AG09319 (cell line): Measurements from ENCODE around the gene TBX2.
"Not testable (repeated sequence)": the region's sequence is repeated elsewhere in the genome, so short reads cannot be mapped to it uniquely, and the experiment has no call there.

Experiments used
- DNase-seq: peaks from one replicate; pipeline ENCODE4 v3.0.0-alpha.2; 2010; ENCODE audit warnings: low read depth; ENCODE audit errors: extremely low read depth
- TF ChIP-seq, protein P1 (sequence below): IDR thresholded peaks from 2 replicates; pipeline ENCODE4 v1.5.1; 2011; ENCODE audit warnings: low read depth, mild to moderate bottlenecking, inconsistent platforms, low read length, moderate library complexity

Gene TBX2

DNA sequence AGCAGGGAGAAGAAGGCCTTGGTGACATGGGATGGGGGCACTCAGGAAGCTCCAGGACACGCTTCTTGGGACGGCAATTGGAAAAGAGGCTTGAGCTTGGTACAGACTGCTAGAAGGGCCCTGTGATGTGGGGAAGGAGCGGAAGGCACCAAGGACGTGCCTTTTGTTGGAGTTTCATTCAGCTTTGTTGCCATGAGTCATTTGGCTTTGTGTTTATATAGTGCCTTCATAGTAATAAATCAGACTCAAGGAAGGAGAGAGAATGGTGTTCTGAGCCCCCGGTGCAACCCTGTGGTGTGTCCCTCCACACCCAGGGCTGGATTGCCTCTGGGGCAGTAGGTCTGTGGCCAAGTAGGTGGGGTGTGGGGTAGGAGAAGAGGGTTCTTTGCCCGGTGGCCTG, 45.2 kb downstream of the TBX2 start:
- no peak for DNase-seq
- TF ChIP-seq, protein P1, sequence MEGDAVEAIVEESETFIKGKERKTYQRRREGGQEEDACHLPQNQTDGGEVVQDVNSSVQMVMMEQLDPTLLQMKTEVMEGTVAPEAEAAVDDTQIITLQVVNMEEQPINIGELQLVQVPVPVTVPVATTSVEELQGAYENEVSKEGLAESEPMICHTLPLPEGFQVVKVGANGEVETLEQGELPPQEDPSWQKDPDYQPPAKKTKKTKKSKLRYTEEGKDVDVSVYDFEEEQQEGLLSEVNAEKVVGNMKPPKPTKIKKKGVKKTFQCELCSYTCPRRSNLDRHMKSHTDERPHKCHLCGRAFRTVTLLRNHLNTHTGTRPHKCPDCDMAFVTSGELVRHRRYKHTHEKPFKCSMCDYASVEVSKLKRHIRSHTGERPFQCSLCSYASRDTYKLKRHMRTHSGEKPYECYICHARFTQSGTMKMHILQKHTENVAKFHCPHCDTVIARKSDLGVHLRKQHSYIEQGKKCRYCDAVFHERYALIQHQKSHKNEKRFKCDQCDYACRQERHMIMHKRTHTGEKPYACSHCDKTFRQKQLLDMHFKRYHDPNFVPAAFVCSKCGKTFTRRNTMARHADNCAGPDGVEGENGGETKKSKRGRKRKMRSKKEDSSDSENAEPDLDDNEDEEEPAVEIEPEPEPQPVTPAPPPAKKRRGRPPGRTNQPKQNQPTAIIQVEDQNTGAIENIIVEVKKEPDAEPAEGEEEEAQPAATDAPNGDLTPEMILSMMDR = no peak

DNA sequence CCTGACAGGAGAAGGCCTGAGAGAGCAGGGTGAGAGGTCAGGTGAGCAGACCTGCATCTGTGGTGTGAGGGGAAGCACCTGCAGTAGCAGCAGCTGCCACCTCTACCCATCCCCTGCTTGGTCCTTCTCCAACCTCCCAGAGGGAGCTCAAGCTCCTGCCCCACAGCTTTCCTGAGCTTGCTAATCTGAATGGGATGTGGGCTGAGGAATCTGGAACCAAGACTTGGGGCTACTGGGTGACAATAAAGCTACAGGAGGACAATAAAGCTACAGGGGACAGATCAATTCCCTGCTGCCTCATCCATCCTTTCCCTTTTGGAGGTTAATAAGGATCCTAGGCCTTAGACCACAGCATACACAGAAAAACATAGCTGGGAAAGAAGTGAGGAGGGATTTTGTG, 47.7 kb downstream of the TBX2 start:
- TF ChIP-seq, protein P1 = no peak
- DNase-seq = no peak

DNA sequence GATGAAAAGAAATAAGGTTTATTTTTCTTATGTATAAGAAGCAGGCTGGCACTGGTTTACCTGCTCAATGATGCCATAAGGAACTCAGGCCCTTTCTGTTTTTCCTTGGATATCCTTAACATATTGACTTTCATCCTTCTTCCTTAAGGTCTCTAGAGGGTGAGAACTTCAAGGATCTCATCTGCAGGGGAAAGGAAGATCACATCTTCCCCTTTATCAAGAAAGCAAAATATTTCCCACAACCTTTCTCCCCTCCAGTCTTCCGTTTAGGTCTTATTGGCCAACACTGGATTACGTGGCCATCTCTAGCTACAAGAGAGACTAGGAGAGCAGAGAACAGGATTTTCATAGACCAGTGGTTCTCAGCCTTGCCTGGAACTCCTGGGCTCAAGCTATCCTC, 48.4 kb downstream of the TBX2 start:
- TF ChIP-seq, protein P1 = no peak
- no peak for DNase-seq

DNA sequence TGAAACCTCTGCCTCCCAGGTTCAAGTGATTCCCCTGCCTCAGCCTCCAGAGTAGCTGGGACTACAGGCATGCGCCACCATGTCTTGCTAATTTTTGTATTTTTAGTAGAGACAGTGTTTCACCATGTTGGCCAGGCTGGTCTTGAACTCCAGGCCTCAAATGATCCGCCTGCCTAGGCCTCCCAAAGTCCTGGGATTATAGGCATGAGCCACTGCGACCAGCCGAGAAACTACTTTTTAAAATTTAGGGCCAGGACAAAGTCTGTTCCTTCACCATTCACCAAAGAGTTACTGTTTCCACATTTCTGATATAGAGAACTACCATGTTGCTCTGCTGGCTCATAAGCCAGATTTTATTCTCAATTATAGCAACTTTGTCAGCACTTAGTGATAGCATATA, 49.5 kb downstream of the TBX2 start:
- not testable (repeated sequence) for DNase-seq

DNA sequence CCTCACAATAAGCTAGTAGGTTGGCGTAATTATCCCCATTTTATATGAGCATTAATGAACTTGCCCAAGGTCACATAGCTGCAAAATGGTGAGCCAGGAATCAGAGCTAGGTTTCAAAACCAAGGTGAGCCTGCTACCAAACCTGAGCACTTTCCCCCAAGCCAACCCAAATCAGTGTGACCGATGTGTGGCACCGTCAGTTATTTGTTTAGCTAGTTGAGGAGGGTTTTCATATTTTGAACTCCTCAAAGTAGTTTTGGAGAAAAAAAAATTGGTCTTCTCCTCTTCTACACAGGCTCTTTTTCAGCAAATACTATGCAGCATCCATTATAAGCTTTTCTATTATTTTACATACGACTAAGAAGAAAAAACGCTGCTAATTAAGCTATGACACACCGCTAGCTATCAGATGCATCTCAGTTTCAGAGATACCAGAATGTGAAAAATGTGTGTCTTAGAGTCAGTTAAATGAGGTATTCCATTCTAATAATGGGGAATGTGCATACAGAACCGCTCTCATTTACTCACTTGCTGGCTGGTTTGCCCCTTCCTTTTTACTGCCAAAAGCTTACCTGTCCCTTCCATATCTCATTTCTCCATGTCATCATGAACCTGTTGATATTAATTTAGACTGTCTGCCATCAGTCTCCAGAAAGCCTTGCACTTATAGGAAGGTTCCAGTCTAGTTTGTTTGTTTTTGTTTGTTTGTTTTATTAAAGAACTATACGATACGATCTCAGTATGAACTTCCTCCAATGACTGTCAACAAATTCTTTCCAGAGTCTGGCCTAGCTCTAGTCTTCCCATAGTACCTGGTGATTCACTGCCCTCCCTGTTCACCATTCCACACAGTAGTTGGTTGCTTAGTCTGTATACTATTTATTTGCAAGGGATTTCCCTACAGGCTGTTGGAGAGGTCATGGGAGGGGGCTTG, 50.3 kb downstream of the TBX2 start:
- TF ChIP-seq, protein P1 = no peak
- DNase-seq = no peak

DNA sequence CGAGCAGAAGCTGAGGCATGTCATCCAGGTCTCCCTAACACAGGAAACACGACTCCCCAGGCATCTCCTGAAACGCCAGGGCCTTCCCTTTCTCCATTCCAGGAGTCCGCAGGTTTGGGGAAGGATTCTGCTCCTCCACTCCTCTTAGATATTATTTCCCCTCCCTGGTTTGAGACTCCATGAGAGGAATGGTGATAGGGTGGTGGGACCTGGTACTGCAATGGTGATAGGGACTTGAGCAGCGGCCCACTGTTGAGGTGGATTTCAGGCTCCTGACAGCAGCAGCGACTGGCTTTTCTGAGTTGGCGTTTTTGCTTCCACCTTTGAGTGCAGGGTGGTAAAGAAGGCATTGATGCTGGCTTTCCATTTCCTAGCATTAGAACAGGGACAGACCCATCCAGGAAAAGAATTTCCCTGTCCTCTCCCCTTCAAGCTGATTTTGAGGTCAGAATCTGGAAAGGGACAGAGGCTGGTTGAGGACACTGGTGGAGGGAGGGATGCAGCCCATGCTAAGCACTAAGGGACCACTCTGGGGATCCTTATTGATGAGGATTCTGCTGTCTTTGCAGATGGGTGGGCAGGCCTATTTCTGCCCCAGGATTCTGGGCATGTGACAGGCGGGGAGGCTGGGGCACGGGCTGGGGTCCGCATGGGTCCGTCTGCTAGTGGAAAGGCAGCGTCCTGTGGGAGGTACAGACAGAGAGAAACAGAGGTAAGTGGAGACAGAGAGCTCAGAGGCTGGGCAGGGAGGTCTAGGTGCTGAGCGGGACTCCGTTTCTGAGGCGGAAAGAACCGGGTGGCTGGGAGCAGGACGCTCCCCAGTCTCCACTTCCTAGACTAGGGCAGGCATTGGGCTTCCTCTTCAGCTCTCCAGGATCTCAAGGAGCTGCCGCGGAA, 51.2 kb downstream of the TBX2 start:
- TF ChIP-seq, protein P1 = no peak
- DNase-seq = no peak

DNA sequence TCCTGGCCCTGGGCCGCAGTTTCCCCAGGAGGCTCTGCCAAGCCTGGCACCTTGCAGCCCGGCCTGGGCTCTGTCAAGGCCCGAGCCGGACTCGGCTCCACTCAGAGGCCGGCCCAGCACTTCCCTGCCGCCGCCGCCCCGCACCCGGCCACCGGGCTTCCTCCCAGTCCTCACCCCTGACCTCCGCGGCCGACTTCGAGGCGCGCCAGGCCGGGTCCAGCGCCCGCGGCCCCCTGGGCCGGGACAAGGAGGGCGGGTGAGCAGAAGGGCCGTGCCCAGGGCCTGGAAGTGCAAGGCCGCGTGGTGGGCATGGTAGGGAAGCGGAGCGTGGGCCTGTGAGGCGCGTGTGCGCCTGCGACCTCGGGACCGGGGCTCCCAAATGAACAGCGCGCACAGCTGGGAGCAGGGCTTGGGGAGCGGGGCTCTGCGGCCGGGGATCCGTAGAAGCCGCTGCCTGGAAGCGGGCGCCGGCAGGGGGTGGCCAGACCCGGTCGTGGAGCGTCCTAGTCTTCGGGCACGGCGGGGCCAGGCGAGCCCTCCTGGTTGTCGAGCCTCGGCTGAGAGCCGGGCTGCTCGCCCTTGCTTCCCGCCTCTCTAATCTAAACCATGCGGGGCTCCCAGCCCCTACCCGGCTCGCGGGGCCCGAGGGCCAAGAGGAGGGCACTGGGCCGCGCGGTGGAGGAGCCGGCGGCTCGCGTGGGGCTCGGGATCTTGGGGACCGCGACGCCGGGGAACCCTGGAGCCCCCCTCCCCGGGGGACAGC, 52.1 kb downstream of the TBX2 start:
- TF ChIP-seq, protein P1 = no peak
- no peak for DNase-seq
